GM21447 (cell line): ENCODE data around the gene SPTBN4.
"Not testable (repeated sequence)": the region's sequence is repeated elsewhere in the genome, so short reads cannot be mapped to it uniquely, and the experiment has no call there.

Experiments used
- ATAC-seq: cut with Tn5 transposase; IDR thresholded peaks from one replicate; pipeline ENCODE4 v1.9.1; 2021; ENCODE audit not compliant: unreplicated experiment

SPTBN4 gene

DNA sequence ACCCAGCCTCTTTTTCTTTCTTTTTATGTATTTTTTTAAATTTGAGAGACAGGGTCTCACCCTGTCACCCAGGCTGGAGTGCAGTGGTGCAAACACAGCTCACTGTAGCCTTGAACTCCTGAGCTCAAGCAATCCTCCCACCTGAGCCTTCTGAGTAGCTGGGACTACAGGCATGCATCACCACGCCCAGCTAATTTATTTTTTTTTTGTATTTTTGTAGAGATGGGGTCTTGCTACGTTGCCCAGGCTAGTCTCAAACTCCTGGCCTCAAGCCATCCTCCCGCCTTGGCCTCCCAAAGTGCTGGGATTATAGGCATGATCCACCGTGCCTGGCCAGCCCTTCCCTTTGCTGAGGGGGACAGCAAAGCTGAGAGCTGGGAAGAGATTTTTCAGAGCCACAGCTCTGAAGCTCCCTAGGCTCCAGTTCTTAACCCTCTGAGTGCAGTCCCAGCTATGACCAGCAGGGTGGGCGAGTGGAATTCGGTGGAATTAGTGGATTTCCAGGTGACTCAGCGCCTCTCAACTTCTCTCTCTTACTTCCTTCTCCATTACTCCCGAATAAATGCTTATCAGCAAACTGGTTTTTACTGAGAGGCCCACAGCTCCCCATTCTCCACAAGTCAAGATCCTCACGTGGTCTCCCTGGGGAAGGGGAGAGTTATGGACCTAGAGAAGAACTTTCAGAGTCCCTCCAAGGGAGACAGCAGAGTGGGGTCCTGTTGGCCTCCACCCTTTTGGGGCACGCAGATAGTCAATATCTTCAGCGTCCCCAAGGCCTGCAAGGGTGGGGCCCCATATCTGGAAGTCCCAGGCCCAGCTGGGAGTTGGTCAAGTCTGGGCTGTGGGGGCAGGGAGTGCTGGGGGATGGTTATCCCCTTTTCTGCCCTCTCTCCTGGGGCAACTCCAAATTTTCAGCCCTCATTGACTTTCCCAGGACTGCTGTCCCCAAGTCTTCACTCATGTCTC is 2.5 kb upstream of the SPTBN4 start:
- no peak for ATAC-seq

DNA sequence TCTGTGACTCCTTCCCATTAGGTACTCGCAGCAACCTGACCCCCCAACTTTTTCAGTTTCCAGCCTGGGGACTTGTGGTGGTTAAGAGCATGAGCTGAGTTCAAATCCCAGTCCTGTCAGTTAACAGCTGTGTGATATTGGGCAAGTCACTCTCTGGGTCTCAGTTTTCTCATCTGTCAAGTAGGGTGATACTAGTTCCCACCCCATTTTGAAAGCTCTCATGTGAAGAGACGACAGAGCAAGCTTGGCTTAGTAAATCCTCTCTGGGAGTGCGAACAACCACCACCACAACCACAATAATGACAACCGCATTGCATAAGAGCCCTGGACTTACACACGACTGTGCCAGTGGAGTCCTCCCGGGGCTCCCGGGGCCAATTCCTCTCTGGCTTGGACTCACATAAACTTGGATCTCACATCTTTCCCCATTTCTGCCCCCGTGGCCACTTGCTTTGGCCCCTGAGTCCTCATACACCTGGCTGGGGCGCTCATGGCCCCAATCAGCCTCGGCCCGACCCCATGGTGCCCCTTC is 1.7 kb upstream of the SPTBN4 start:
- no peak for ATAC-seq

DNA sequence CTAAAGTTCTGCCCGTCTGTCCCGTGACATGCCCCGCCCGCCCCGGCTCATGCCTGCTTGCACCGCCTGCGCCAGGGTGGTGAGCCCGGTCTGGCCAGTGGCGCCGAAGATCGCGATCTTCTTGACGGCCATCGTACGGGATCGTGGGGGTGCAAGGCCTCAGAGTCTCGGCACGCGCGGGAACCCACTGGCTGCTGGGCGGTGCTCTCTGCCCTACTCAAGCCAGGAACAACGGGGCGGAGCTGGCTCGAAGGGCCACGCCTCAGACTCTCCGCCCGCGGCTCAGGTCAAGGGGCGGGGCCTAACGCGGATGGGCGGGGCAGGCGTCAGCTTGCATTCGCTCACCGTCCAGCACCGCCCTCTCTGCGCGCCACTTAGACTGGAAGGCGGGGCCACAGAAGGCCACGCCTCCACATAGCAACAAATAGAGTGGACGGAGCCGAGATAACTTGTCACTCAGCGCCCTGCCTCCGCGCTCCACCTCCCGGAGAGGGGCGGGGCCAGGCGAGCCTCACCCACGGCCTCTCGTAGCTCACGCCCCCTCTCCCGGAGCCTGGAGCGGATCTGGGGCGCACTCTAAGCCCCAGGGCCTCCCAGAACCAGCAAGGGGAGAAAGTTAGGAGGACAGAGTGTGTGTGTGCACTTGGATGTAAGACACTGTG is 1.1 kb upstream of the SPTBN4 start, which contains the start of gene BLVRB:
TSS of gene BLVRB (minus strand) at position 189 of the 662 bp plus-strand sequence. CDS start at position 132, 57 bp downstream.
- peak; percentile 69 for ATAC-seq

DNA sequence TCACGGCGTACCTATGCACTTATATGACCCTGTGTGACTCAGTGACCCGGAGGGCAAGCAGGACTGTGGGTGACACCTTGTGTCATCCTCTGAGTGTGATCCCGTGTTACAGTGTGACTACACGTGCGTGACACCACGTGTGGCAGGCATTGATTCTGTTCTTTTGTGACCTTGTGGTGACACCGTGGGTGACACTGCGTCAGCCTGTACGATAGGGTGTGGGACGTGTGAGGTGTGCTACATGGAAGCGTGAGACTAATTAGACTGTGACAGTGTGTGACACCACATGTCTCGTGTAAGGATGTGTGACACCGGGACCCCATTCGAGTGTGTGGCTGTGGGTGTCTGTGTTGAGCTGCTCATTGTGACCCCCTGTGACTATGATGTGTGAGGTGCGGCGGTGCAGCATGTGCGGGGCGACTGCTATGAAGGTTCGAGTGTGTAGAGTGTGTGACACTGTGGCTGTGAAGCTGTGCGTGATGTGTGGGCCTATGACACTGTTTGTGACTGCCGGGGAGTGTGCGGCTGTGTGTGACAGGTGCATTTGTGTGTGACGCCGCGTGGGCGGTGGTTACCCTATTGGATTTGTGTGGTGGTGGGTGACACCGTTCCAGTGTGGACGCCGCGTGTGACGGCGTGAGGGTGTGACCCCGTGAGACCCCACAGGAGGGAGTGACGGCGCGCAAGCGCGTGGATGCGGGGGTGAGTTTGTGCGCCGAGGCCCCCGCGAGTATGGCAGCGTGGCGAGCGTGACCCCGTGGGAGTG is 399 bp upstream of the SPTBN4 start:
- no peak for ATAC-seq

DNA sequence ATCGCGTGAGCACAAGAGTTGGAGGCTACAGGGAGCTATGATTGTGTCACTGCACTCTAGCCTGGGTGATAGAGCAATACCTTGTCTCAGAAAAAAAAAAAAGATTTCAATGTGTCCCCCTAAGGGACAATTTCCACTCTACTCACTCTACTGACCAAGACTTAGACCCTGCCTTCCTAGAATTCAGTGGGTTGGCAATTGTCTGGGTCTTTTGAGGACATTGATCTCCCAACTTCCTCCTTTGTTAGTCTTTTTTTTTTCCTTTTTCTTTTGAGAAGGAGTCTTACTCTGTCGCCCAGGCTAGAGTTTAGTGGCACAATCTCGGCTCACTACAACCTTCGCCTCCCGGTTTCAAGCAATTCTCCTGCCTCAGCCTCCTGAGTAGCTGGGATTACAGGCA is 2.2 kb downstream of the SPTBN4 start:
- no peak for ATAC-seq

DNA sequence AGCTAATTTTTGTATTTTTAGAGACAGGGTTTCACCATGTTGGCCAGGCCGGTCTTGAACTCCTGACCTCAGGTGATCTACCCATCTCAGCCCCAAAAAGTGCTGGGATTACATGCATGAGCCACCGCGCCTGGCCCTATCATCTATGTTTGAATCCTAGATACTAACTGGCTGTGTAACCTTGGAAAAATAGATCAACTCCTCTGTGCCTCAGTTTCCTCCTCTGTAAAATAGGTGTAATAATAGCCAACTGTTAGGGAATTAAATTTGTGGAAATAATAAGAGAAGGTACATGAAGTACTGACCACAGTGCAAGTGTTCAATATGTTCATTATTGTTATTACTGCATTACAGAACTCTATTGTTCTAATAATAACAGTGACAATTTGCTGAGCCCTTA is 4.3 kb downstream of the SPTBN4 start:
- no peak for ATAC-seq

DNA sequence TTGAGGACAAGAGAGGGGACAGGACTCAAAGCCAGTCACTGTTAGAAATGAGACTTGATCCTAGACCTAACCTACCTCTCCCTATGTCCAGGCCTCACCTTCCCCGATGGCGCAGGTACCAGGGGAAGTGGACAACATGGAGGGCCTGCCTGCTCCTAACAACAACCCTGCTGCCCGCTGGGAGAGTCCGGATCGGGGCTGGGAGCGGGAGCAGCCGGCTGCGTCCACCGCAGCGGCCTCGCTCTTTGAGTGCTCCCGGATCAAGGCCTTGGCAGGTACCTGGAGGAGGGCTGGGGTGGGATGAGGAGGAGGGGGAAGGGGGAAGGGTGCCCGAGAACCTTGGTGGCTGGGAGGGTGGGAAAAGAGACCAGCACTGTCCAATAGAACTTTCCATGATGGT is 5.7 kb downstream of the SPTBN4 start:
- no peak for ATAC-seq

DNA sequence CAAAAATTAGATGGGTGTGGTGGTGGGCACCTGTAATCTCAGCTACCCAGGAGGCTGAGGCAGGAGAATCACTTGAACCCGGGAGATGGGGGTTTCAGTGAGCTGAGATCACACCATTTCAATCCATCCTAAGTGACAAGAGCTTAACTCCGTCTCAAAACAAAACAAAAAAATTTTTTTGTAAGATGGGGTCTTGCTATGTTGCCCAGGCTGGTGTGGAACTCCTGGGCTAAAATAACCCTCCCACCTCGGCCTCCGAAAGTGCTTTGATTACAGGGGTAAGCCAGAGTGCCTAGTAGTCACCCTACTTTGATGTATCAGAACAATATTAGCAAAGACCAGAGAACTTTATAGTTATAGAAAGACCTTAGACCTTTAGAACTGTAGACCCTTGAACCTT is 7.9 kb downstream of the SPTBN4 start:
- no peak for ATAC-seq

DNA sequence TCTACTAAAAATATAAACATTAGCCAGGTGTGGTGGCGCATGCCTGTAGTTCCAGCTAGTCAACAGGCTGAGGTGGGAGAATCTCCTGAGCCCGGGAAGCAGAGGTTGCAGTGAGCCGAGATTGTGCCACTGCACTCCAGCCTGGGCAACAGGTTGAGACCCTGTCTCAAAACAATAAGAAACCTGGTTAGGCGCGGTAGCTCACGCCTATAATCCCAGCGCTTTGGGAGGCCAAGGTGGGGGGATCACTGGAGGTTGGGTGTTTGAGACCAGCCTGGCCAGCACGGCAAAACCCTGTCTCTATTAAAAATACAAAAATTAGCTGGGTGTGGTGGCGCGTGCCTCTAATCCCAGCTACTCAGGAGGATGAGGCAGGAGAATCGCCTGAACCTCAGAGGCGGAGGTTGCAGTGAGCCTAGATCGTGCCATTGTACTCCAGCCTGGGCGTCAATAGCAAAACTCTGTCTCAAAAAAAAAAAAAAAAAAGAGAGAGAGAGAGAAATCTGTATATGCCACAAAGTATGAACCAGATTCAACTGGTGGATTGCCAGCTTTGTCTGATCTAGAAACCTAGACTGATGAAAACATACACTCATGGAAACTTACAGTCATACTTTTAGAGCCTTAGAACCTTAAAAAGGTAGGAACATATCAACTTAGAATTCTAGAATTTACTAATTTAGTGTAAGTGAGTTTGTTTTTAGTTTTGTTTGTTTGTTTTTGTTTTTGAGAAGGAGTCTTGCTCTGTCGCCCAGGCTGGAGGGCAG is 9.3 kb downstream of the SPTBN4 start:
- ATAC-seq, result not testable (repeated sequence)

DNA sequence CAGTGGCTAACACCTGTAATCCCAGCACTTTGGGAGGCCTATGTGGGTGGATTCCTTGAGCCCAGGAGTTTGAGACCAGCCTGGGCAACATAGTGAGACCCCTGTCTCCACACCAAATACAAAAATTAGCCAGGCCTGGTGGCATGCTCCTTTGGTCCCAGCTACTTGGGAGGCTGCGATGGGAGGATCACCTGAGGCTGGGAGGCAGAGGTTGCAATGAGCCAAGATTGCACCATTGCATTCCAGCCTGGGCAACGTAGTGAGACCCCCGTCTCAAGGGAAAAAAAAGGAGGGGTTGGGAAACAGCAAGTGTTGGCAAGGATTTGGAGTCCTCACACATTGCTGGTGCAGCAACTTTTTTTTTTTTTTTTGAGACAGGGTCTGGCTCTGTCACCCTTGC is 19.2 kb downstream of the SPTBN4 start:
- ATAC-seq, result no peak

DNA sequence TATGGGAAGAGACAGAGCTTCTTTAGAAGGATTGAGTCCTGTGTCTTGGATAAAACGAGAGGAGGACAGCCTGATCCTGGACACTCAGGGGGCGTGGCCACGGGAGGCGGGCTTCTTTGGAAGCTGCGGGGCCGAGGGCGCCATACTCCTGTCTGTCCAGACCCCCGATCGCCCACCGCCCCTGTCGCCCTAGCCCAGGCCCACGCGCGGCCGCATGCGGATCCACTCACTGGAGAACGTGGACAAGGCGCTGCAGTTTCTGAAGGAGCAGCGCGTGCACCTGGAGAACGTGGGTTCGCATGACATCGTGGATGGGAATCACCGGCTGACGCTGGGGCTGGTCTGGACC is 23.1 kb downstream of the SPTBN4 start:
- no peak for ATAC-seq

DNA sequence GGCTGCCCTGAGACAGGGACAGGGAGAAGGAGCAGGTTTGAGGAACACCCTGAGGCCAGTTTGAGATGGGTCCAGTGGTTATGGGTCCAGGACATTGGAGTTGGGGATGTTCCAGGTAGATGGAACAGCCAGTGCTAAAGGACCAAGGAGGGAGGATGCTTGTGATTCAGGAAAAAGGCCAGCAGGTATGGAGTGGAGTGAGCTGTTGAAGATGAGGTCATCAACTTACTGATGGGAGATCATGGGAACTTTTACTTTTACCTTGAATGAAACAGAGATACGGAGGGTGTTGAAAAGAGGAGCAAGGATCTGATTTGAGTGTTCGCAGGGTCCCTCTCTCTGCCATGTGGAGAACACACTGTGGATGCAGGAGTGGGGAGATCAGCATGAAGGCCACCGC is 25.5 kb downstream of the SPTBN4 start:
- no peak for ATAC-seq

DNA sequence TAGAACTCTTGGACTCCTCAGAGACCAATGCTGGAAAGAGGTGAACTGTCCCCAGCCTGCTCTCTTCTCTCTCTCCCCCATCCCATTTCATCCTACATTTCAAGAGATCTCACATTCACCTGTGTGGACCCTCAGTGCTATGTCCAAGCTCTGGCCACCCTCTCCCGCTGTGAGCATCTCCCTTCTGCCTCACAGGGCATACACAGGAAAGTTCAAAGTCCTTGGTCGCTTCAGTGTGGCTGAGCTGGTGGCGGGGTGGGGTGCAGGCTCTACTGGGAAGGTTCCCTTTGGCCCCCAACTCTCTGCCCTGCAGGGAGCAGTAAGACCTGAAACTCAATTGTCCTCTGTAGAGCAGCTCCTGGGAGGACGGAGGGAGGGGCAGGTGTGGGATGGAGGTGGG is 27.0 kb downstream of the SPTBN4 start:
- no peak for ATAC-seq

DNA sequence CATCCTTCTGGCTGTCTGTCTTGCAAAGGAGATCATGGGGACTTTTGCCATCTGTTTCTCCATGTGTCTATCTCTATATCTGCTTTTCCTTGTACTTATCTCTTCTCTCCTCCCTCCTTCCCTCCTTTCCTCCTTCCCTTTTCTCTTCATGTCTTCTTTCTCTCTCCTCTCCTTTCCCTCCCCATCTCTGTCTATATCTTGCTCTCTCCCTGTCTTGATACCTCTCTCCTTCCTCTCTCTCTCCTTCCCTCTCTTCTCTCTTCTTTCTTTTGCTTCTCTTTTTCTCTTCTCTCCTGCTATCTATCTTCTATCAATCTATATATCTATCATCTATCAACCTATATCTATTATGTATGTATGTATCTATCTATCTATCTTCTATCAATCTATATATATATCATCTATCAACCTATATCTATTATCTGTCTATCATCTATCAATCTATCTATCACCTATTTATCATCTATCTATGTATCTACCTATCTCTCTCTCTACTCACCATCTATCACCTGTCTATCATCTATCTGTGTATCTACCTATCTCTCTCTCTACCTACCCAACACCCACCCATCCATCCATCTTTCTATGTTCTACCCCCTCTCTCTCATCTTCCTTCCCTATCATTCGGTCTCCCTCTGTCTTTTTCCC is 27.5 kb downstream of the SPTBN4 start:
- ATAC-seq, result no peak

DNA sequence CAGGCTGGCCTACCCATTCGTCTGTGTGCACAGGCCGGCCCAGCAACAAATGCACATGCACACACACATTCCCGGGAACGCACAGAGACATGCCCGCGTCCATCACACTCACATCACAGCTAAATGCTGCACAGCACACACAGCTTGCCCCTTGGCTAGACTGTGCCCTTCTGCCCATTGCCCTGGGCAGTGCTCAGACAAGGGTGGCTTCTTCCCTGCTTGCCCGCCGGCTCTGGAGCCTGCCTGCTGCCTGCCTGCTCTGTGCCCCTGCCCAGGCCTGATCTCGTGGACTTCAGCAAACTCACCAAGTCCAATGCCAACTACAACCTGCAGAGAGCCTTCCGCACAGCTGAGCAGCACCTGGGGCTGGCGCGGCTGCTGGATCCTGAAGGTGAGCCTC is 30.4 kb downstream of the SPTBN4 start:
- no peak for ATAC-seq

DNA sequence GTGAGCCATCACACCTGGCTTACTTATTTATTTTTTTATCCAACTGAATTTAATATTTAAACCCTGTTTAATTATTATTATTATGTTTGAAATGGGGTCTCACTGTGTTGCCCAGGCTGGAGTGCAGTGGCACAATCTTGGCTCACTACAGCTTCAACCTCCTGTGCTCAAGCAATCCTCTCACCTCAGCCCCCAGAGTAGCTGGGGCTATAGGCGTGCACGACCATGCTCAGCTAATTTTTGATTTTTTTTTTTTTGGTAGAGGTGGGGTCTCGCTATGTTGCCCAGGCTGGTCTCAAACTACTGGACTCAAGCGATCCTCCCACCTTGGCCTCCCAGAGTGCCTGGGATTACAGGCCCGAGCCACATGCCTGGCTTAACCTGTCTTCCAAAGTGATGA is 32.5 kb downstream of the SPTBN4 start:
- no peak for ATAC-seq

DNA sequence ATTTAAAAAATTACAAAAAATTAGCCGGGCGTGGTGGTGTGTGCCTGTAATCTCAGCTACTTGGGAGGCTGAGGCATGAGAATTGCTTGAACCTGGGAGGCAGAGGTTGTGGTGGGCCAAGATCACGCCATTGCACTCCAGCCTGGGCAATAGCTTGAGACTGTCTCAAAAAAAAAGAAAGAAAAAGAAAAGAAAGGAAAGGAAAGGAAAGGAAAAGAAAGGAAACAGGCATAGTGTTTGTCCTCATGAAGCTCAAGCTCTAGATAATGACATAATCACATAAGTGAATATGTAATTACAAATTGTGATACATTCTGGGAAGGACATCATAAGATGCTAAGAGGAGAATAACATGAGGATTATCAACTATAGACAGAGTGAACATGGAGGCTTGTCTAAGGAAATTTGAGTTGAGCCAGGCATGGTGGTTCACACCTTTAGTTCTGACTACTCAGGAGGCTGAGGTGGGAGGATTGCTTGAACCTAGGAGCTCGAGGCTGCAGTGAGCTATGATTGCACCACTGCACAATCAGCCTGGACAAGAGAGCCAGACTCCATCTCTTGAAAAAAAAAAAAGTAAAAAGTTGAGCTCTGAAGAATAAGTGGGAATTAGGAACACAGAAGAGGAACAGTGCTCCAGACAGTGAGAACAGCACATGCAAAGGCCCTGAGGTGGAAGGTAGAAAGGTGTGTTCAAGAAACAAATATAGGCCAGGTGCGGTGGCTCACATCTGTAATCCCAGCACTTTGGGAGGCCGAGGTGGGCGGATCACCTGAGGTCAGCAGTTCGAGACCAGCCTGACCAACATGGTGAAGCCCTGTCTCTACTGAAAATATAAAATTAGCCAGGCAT is 34.1 kb downstream of the SPTBN4 start:
- ATAC-seq, result not testable (repeated sequence)

DNA sequence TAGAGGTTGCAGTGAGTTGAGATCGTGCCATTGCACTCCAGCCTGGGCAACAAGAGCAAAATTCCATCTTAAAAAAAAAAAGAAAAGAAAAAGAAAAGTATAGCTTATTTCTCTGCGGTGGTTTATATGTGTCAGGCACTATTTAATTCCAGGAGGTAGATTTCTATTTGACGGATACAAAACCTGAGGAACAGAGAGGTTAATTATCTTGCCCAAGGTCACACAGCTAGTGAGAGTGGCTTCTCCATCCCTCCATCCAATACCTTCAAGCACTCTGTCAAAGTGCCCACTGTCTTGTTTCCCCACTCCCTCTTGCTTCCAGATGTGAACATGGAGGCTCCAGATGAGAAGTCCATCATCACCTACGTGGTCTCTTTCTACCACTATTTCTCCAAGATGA is 34.8 kb downstream of the SPTBN4 start:
- ATAC-seq, result no peak

DNA sequence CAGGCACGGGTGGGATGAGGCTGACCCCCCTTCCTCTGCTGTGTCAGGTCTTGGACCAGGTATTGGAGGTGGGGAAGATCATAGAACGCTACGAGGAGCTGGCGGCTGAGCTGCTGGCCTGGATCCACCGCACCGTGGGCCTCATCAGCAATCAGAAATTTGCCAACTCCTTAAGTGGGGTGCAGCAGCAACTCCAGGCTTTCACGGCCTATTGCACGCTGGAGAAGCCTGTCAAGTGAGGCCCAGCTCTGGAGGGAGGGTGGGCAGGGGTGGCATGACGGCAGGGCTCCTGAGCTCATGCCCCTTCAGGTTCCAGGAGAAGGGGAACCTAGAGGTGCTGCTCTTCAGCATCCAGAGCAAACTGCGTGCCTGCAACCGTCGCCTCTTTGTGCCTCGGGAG is 35.3 kb downstream of the SPTBN4 start:
- no peak for ATAC-seq
